HepG2 (cell line): ENCODE measurements around the gene AFDN. TPM values are rescaled to one million over a fixed set of nuclear protein-coding genes. Genes with fewer than 3 reads are reported as not detected.

Source experiments
- AHR ChIP-seq: IDR thresholded peaks from 2 replicates; pipeline ENCODE4 v1.6.1; 2018; ENCODE audit warnings: missing genetic modification reagents, missing compliant biosample characterization
- AKAP8 ChIP-seq: sonication (generic); formaldehyde crosslinking; IDR thresholded peaks from 2 replicates; pipeline ENCODE4 v1.5.1; 2020; ENCODE audit warnings: mild to moderate bottlenecking, missing genetic modification reagents
- ARHGAP35 ChIP-seq: sonication (generic); formaldehyde crosslinking; IDR thresholded peaks from 2 replicates; pipeline ENCODE4 v1.9.0; 2022; ENCODE audit warnings: mild to moderate bottlenecking, inconsistent platforms, moderate library complexity, missing genetic modification reagents, borderline replicate concordance
- HOXD1 ChIP-seq: sonication (generic); formaldehyde crosslinking; IDR thresholded peaks from 2 replicates; pipeline ENCODE4 v1.5.0; 2020; ENCODE audit warnings: missing genetic modification reagents
- JUNB ChIP-seq: sonication (generic); formaldehyde crosslinking; IDR thresholded peaks from 2 replicates; pipeline ENCODE4 v1.8.0; 2022; ENCODE audit warnings: missing genetic modification reagents, mild to moderate bottlenecking, borderline replicate concordance
- KDM1A ChIP-seq: IDR thresholded peaks from 2 replicates; pipeline ENCODE4 v1.6.1; 2016; ENCODE audit warnings: missing compliant biosample characterization
- MLX ChIP-seq: IDR thresholded peaks from 2 replicates; pipeline ENCODE4 v1.6.1; 2016
- MYC ChIP-seq: sonication (generic); formaldehyde crosslinking; IDR thresholded peaks from 2 replicates; pipeline ENCODE4 v1.9.0; 2021; ENCODE audit warnings: missing genetic modification reagents, borderline replicate concordance
- NFYC ChIP-seq: IDR thresholded peaks from 2 replicates; pipeline ENCODE4 v1.6.1; 2016; ENCODE audit warnings: missing genetic modification reagents, missing compliant biosample characterization
- RXRB ChIP-seq: IDR thresholded peaks from 2 replicates; pipeline ENCODE4 v1.6.1; 2016; ENCODE audit warnings: borderline replicate concordance, missing genetic modification reagents, missing compliant biosample characterization
- SAFB2 ChIP-seq: sonication (generic); formaldehyde crosslinking; IDR thresholded peaks from 2 replicates; pipeline ENCODE4 v1.5.1; 2020; ENCODE audit warnings: missing genetic modification reagents, low read depth, mild to moderate bottlenecking, borderline replicate concordance
- SPEN ChIP-seq: sonication (generic); formaldehyde crosslinking; IDR thresholded peaks from 2 replicates; pipeline ENCODE4 v1.5.1; 2020; ENCODE audit warnings: low read depth, mild to moderate bottlenecking, missing genetic modification reagents
- ZBTB7A ChIP-seq: sonication (generic); formaldehyde crosslinking; IDR thresholded peaks from 2 replicates; pipeline ENCODE4 v1.8.0; 2022; ENCODE audit warnings: mild to moderate bottlenecking, missing genetic modification reagents
- ZFP36L2 ChIP-seq: sonication (generic); formaldehyde crosslinking; IDR thresholded peaks from 2 replicates; pipeline ENCODE4 v1.4.0; 2020; ENCODE audit warnings: missing genetic modification reagents
- ZNF138 ChIP-seq: sonication (generic); formaldehyde crosslinking; IDR thresholded peaks from 2 replicates; pipeline ENCODE4 v1.5.0; 2020; ENCODE audit warnings: mild to moderate bottlenecking, low read depth, missing genetic modification reagents
- ZNF235 ChIP-seq: sonication (generic); formaldehyde crosslinking; IDR thresholded peaks from 2 replicates; pipeline ENCODE4 v1.8.1; 2023; ENCODE audit warnings: mild to moderate bottlenecking, missing genetic modification reagents, borderline replicate concordance
- ZNF432 ChIP-seq: sonication (generic); formaldehyde crosslinking; IDR thresholded peaks from 2 replicates; pipeline ENCODE4 v1.5.0; 2020; ENCODE audit warnings: missing genetic modification reagents, mild to moderate bottlenecking, borderline replicate concordance
- ZNF646 ChIP-seq: sonication (generic); formaldehyde crosslinking; IDR thresholded peaks from 2 replicates; pipeline ENCODE4 v1.9.0; 2021; ENCODE audit warnings: mild to moderate bottlenecking, missing genetic modification reagents
- ZSCAN30 ChIP-seq: sonication (generic); formaldehyde crosslinking; IDR thresholded peaks from 2 replicates; pipeline ENCODE4 v1.5.0; 2020; ENCODE audit warnings: mild to moderate bottlenecking, missing genetic modification reagents
- polyA plus RNA-seq, 8 experiments: library from polyadenylated mRNA; depleted of rRNA in 3 of 8; stranded (reverse) in 7 of 8; unstranded in 1 of 8; fragments of >200 nt; fragmentation: Illumina TruSeq in 4 of 8; extraction: Trizol in 4 of 8; gene quantifications; 2 replicates each; pipeline versions ENCODE4 v1.2.1 to v1.2.3, GENCODE V29; 2011 to 2016; ENCODE audit warnings: low read depth in 4 of 8, missing spikeins in 1 of 8, mixed read lengths in 1 of 8; ENCODE audit not compliant: insufficient read depth in 1 of 8
- total RNA-seq, 5 experiments: library from RNA; depleted of rRNA; stranded (reverse); fragments of >200 nt; fragmentation: Illumina TruSeq; extraction: Trizol; gene quantifications; 2 replicates each; pipeline ENCODE4 v1.2.3, GENCODE V29; 2016; ENCODE audit warnings: low read depth in 1 of 5
- TF ChIP-seq, protein P1 (sequence below): sonication (generic); formaldehyde crosslinking; IDR thresholded peaks from 2 replicates; pipeline ENCODE4 v1.9.0; 2021; ENCODE audit warnings: missing genetic modification reagents, borderline replicate concordance

Gene AFDN
- total and polyA plus RNA-seq, 2 of the 13 experiments (the other 11 are each of a cell fraction or from before 2014, with no cell fraction given) = 136 to 151 TPM

DNA sequence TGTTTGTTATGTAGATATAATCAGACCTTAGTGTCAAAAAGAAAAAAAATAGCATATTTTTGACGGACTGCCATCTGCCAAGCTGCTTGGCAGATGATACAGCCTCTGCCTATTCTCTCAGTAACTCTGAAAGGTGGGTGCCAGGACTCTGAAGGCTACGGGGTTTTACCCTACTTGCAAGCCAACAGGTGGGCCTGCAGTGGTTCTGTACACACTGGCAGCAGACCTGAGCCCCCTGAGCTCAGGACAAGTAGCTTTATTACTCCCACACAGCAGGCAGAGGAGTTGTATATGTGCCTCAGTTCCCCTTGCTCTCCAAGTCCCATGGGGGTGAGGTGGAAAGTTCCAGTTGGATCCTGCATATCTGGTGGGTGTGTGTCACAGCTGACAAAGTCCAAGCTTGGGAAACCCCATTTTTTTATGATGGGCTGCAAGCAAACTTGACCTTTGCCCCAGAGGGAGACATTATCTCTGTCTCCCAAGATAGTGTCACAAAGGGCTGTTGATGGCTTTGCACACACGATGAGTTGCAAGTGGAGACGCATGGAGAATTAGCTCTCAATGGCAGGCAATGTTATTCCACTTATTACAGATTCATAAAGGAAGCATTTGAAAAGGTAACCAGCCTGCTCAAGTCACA lies 20.5 kb upstream of the AFDN start (continued):
- TF ChIP-seq SAFB2 = no peak; the same call in 1 of the 2 replicates
- TF ChIP-seq ZNF138 (CRISPR knock-in tag) = no peak
- TF ChIP-seq ZBTB7A (CRISPR knock-in tag) = no peak
- no peak for TF ChIP-seq ZFP36L2
- TF ChIP-seq AHR (CRISPR knock-in tag) = 0 out of 2 replicates have a peak, but pooled peaks have one; percentile 48
- peak; percentile 78; the same call in 1 of the 2 replicates for TF ChIP-seq AKAP8
- no peak for TF ChIP-seq ZSCAN30
- no peak for TF ChIP-seq HOXD1 (CRISPR knock-in tag)
- no peak for TF ChIP-seq KDM1A
- TF ChIP-seq, protein P1, sequence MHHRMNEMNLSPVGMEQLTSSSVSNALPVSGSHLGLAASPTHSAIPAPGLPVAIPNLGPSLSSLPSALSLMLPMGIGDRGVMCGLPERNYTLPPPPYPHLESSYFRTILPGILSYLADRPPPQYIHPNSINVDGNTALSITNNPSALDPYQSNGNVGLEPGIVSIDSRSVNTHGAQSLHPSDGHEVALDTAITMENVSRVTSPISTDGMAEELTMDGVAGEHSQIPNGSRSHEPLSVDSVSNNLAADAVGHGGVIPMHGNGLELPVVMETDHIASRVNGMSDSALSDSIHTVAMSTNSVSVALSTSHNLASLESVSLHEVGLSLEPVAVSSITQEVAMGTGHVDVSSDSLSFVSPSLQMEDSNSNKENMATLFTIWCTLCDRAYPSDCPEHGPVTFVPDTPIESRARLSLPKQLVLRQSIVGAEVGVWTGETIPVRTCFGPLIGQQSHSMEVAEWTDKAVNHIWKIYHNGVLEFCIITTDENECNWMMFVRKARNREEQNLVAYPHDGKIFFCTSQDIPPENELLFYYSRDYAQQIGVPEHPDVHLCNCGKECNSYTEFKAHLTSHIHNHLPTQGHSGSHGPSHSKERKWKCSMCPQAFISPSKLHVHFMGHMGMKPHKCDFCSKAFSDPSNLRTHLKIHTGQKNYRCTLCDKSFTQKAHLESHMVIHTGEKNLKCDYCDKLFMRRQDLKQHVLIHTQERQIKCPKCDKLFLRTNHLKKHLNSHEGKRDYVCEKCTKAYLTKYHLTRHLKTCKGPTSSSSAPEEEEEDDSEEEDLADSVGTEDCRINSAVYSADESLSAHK (CRISPR knock-in tag) = no peak
- TF ChIP-seq MLX (CRISPR knock-in tag) = peak; percentile 36; the same call in 1 of the 2 replicates
- 0 out of 2 replicates have a peak, but pooled peaks have one; percentile 55 for TF ChIP-seq ZNF646 (CRISPR knock-in tag)
- no peak for TF ChIP-seq ARHGAP35 (CRISPR knock-in tag)
- TF ChIP-seq ZNF432 (CRISPR knock-in tag) = no peak
- TF ChIP-seq JUNB (CRISPR knock-in tag) = no peak; the same call in 1 of the 2 replicates
- TF ChIP-seq SPEN = peak; percentile 59; the same call in 1 of the 2 replicates
- TF ChIP-seq NFYC (CRISPR knock-in tag) = no peak
- TF ChIP-seq ZNF235 (CRISPR knock-in tag) = no peak
- peak; percentile 97 for TF ChIP-seq RXRB (CRISPR knock-in tag)
- peak; percentile 26; the same call in 1 of the 2 replicates for TF ChIP-seq MYC
